NCI-H1092 treated with DMSO at 0.1 percent for 48 hours (cell line): Measurements from ENCODE around the gene EGFL7.

Experiments
- DNase-seq: peaks from one replicate; lab custom pipeline; 2025; lab: John Stamatoyannopoulos, UW

EGFL7 gene

GRCh38 chr9:136659861-136660784, 2.6 kb upstream of the EGFL7 start:
- DNase-seq: no peak

GRCh38 chr9:136660971-136661550, 1.7 kb upstream of the EGFL7 start:
- DNase-seq: no peak

GRCh38 chr9:136661641-136662325, 933 bp upstream of the EGFL7 start:
- no peak for DNase-seq

- DNase-seq: no peak
Observed at GRCh38 chr9:136662326-136662655, 425 bp upstream of the EGFL7 start.

- no peak for DNase-seq
Observed at GRCh38 chr9:136664000-136664915, 1.5 kb downstream of the EGFL7 start.

GRCh38 chr9:136665111-136665703, 2.5 kb downstream of the EGFL7 start:
- no peak for DNase-seq

GRCh38 chr9:136665704-136666371, 3.1 kb downstream of the EGFL7 start:
- DNase-seq: no peak

GRCh38 chr9:136666372-136667213, 3.9 kb downstream of the EGFL7 start:
- DNase-seq: no peak

- DNase-seq: no peak
Observed at GRCh38 chr9:136667214-136667939, 4.7 kb downstream of the EGFL7 start.

GRCh38 chr9:136667940-136668760, 5.4 kb downstream of the EGFL7 start:
- DNase-seq: no peak

- no peak for DNase-seq
Observed at GRCh38 chr9:136668983-136669790, 6.5 kb downstream of the EGFL7 start.

GRCh38 chr9:136669791-136670464, 7.2 kb downstream of the EGFL7 start:
- no peak for DNase-seq

GRCh38 chr9:136670576-136671253, 8.0 kb downstream of the EGFL7 start:
- DNase-seq: no peak

- DNase-seq: no peak
Observed at GRCh38 chr9:136671254-136671614, 8.5 kb downstream of the EGFL7 start.

GRCh38 chr9:136671646-136672430, 9.1 kb downstream of the EGFL7 start:
- peak; percentile 10 for DNase-seq
